Thyroid gland (tissue), 4 donors: ENCODE measurements around the gene VPS52.

Experiments used
- POLR2A ChIP-seq, 2 donors: fragments of 450-650 bp; IDR thresholded peaks; one replicate each; pipeline ENCODE4 v1.6.1; 2017; ENCODE audit warnings: antibody characterized with exemption in 2 of 2, mild to moderate bottlenecking in 2 of 2, moderate library complexity in 1 of 2
- TF ChIP-seq, protein P1 (sequence below), 6 experiments: fragments of 200-600 bp in 3 of 6; fragments of 450-650 bp in 3 of 6; sonication (generic) in 3 of 6; IDR thresholded peaks; one replicate each; pipeline ENCODE4 v1.5.1; 2016 to 2019; ENCODE audit warnings: antibody characterized with exemption in 6 of 6, mild to moderate bottlenecking in 2 of 6, inconsistent platforms in 1 of 6, moderate library complexity in 1 of 6

DNA sequence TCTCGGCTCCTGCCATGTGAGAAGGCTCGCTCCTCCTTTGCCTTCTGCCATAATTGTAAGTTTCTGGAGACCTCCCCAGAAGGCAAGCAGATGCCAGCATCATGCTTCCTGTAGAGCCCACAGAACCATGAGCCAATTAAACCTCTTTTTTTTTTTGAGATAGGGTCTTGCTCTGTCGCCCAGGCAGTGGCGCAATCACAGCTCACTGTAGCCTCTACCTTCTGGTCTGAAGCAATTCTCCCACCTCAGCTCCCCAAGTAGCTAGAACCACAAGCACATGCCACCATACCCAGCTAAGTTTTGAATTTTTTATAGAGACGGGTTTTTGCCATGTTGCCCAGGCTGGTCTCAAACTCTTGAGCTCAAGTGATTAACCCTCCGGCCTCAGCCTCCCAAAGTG, 34.8 kb downstream of the VPS52 start:
- TF ChIP-seq POLR2A (IDR thresholded peaks at IDR 0.05), result no peak
- TF ChIP-seq, protein P1, sequence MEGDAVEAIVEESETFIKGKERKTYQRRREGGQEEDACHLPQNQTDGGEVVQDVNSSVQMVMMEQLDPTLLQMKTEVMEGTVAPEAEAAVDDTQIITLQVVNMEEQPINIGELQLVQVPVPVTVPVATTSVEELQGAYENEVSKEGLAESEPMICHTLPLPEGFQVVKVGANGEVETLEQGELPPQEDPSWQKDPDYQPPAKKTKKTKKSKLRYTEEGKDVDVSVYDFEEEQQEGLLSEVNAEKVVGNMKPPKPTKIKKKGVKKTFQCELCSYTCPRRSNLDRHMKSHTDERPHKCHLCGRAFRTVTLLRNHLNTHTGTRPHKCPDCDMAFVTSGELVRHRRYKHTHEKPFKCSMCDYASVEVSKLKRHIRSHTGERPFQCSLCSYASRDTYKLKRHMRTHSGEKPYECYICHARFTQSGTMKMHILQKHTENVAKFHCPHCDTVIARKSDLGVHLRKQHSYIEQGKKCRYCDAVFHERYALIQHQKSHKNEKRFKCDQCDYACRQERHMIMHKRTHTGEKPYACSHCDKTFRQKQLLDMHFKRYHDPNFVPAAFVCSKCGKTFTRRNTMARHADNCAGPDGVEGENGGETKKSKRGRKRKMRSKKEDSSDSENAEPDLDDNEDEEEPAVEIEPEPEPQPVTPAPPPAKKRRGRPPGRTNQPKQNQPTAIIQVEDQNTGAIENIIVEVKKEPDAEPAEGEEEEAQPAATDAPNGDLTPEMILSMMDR (IDR thresholded peaks at IDR 0.05), result no peak
